Erythroblast (primary cell): ENCODE results near the gene CPLANE2.

Experiments
- GATA1 ChIP-seq: IDR thresholded peaks from 2 replicates; pipeline ENCODE4 v1.6.1; 2011; ENCODE audit warnings: low read depth, mild to moderate bottlenecking, control low read depth, low read length, moderate library complexity
- POLR2A ChIP-seq: IDR thresholded peaks from 2 replicates; pipeline ENCODE4 v1.6.1; 2011; ENCODE audit warnings: mild to moderate bottlenecking, low read length

GRCh38 chr1:16243936-16244649, 7.1 kb upstream of the CPLANE2 start:
- TF ChIP-seq POLR2A (no peak), GATA1 (no peak)
